ENCODE results near the gene RASAL3.

RASAL3 gene

GRCh38 chr19:15429825-15430467 is 34.4 kb downstream of the RASAL3 start:
- no peak for TF ChIP-seq CTCF (IDR thresholded peaks at IDR 0.05)

DNA sequence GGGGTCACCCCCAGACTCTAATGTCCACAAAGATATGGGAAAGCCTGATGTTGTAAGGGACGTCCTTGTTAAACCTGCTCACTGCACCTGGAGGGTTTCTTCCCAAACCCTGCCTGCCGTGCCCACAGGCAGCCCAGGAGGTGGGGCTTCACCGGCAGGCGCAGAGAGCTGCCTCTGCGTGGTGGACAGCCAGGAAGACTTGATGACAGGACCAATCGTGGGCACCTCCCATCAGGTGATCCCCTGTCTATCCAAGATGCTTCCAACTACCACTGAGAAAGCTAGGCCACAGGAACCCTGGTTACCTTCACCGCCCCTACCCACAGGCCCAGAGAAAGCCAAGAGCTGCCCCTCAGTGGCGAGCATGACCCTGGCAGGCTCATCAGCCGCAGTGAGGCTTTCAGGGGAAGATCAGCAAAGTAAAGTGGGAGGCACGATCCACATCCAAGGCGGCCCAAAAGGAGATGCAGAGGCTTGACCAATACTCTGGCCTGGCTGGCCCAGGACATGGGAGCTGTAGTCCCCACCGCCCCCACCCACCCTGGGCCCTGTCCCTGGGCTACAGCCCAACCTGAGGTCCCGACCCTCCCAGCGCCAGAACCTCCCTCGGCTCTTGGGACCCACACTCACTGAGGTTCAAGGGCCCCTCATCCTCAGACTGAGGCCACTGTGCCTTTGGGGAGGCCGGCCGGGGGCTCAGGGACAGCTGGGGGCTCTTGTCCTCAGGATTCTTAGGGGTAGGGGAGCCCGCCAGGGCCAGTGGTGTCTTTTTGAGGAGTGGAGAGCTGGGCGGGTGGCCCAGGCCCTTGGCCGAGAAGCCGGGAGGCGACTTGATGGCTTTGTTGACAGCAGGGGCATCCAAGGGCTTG is 35.2 kb downstream of the RASAL3 start:
- no peak for TF ChIP-seq CTCF (IDR thresholded peaks at IDR 0.05)

DNA sequence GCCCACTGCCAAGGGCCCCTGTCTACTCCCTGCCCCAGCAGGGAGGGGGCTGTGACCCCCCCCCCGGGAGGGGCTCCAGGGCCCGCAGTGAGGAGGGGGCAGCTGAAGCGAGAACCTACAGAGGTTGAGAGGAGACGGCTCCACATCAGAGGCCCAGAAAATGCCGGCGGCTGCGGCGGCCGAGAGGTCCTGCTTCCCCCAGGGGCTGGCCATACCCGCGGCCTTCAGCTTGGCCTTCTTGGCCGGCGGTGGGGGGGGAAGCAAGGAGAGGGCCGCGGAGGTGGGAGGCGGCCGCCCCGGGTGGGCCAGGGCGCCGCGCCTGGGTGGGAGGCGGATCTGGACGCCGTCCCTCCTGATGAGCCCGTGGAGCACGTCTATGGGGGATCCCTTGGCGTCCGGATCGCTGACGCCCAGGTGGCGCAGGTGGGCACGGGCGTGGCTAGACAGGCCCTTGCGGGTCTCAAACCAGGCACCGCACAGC is 36.3 kb downstream of the RASAL3 start:
- TF ChIP-seq CTCF (IDR thresholded peaks at IDR 0.05): no peak

GRCh38 chr19:15427350-15427700 is 37.0 kb downstream of the RASAL3 start:
- no peak for TF ChIP-seq CTCF (IDR thresholded peaks at IDR 0.05)

- TF ChIP-seq CTCF (IDR thresholded peaks at IDR 0.05): no peak
Observed at GRCh38 chr19:15426485-15427349, 37.6 kb downstream of the RASAL3 start.

- no peak for TF ChIP-seq CTCF (IDR thresholded peaks at IDR 0.05)
Observed at GRCh38 chr19:15425321-15425950, 38.9 kb downstream of the RASAL3 start.
